GM18505 (cell line): ENCODE measurements around the gene KRABD2.

ENCODE experiments used
- ATAC-seq: cut with Tn5 transposase; IDR thresholded peaks from one replicate; pipeline ENCODE4 v1.9.1; 2021; ENCODE audit not compliant: unreplicated experiment
- POLR2A ChIP-seq: IDR thresholded peaks from 4 replicates; pipeline ENCODE4 v1.6.1; 2011; ENCODE audit warnings: borderline replicate concordance; ENCODE audit not compliant: insufficient read depth, insufficient read length; ENCODE audit errors: extremely low read depth

KRABD2 gene

DNA sequence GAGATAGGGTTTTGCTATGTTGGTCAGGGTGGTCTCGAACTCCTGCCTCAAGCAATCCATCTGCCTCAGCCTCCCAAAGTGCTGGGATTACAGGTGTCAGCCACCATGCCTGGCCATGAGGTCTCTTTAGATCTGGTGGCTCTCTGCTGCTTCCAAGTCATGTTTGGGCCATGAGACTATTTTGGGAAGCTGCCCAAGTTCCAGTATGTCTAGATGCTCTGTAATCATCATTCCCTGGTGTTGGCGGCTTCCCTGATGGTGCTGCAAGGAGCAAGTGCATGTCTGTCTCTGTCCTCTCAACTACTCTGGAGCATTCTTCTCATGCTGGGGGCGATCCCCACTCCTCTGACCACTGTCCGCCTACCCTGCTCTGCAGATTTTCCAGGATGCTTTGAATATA lies 43.2 kb downstream of the KRABD2 start:
- no peak for TF ChIP-seq POLR2A
- no peak for ATAC-seq

GRCh38 chr17:8332688-8333087 lies 43.8 kb downstream of the KRABD2 start:
- ATAC-seq: no peak
- no peak for TF ChIP-seq POLR2A

- TF ChIP-seq POLR2A: no peak
- ATAC-seq: no peak
These were observed 44.4 kb downstream of the KRABD2 start for GRCh38 chr17:8332128-8332527.

DNA sequence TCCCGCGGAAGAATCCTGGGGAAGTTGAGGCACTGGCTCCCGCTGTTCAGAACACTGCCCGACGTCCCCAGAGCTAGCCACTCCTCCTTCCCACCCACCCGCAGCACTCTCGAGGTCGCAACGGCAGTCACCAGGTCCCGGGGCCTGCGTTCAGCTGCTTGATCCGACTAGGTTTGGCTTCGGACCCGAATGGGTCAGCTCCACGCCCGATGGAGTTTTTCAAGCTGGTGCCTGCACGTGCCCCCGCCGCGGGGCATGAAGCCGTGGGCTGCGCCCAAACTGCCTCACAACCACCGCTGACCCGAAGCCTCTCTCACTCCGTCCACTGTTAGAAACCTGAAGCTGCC lies 49.2 kb downstream of the KRABD2 start:
- no peak for TF ChIP-seq POLR2A
- ATAC-seq: no peak
